ENCODE measurements around the gene SEZ6L2. TPM values are rescaled to one million over a fixed set of nuclear protein-coding genes. Genes with fewer than 3 reads are reported as not detected.

Gene SEZ6L2
- total and polyA plus RNA-seq, 12 donors: 0.17 to 1.2 (median 0.70) TPM; not detected in 1

- ATAC-seq (no peak), DNase-seq (no peak)
- no peak overlapping the region for H3K27ac ChIP-seq
- intact Hi-C loops (cut with DNase I): no loop called here
- H3K27me3 ChIP-seq: no peaks in the 10 kb centered on the region
- no peaks in the 10 kb centered on the region for H3K9me3 ChIP-seq
- no peaks in the 10 kb centered on the region for H3K4me1 ChIP-seq
- 74 to 84% methylated on average over 2 of the region's 2 CpGs for WGBS, 2 donors
- no peak overlapping the region for H3K4me3 ChIP-seq
- no peak for TF ChIP-seq CTCF (IDR thresholded peaks at IDR 0.05)
- H3K36me3 ChIP-seq: peaks cover 0 to 18% (median 0%) of the 10 kb centered on the region in 9 donors
These were observed 9.4 kb upstream of the SEZ6L2 start for GRCh38 chr16:29908719-29909220.

GRCh38 chr16:29907973-29908372, 8.6 kb upstream of the SEZ6L2 start:
- H3K4me1 ChIP-seq: no peaks in the 10 kb centered on the region
- 65 to 74% methylated on average over 2 of the region's 2 CpGs for WGBS, 2 donors
- H3K27ac ChIP-seq: no peak overlapping the region
- intact Hi-C loops (cut with DNase I): no loop called here
- no peak overlapping the region for H3K4me3 ChIP-seq
- DNase-seq (no peak), ATAC-seq (no peak)
- no peaks in the 10 kb centered on the region for H3K27me3 ChIP-seq
- H3K36me3 ChIP-seq: peaks cover 0 to 11% (median 0%) of the 10 kb centered on the region in 9 donors
- no peaks in the 10 kb centered on the region for H3K9me3 ChIP-seq
- TF ChIP-seq CTCF (IDR thresholded peaks at IDR 0.05): no peak

- H3K27ac ChIP-seq: no peak overlapping the region
These were observed 7.3 kb upstream of the SEZ6L2 start for GRCh38 chr16:29906520-29907244.

GRCh38 chr16:29905668-29906067, 6.3 kb upstream of the SEZ6L2 start:
- Histone ChIP-seq H3K9me3 (no peaks in the 10 kb centered on the region), H3K27ac (no peak overlapping the region), H3K4me1 (peaks cover 0 to 7% (median 4%) of the 10 kb centered on the region in 9 donors), H3K4me3 (no peak overlapping the region), H3K27me3 (peaks cover 0 to 15% (median 6%) of the 10 kb centered on the region in 7 donors), H3K36me3 (peaks cover 0 to 11% (median 0%) of the 10 kb centered on the region in 9 donors)
- 80 to 85% methylated on average over 13 of the region's 13 CpGs for WGBS, 2 donors
- intact Hi-C loops (cut with DNase I): no loop called here
- no peak for ATAC-seq
- no peak for TF ChIP-seq CTCF (IDR thresholded peaks at IDR 0.05)
- DNase-seq: no peak

More at GRCh38 chr16:29906520-29907244, 7.3 kb upstream of the SEZ6L2 start:
- intact Hi-C loops (cut with DNase I): no loop called here
- Histone ChIP-seq H3K4me3 (no peak overlapping the region), H3K4me1 (no peaks in the 10 kb centered on the region), H3K36me3 (peaks cover 0 to 11% (median 0%) of the 10 kb centered on the region in 9 donors), H3K27me3 (peaks cover 0 to 6% (median 0%) of the 10 kb centered on the region in 7 donors), H3K9me3 (no peaks in the 10 kb centered on the region)
- TF ChIP-seq CTCF (IDR thresholded peaks at IDR 0.05): no peak
- ATAC-seq (no peak), DNase-seq (no peak)
- WGBS, 2 donors: 85 to 86% methylated on average over 23 of the region's 23 CpGs
